K562 (cell line): ENCODE data around the gene DCST1.

Source experiments
- ATF7 ChIP-seq: fragments of 450-650 bp; IDR thresholded peaks from 2 replicates; pipeline ENCODE4 v1.7.1; 2014; ENCODE audit warnings: mild to moderate bottlenecking, moderate library complexity
- CBX2 ChIP-seq: fragments of 200-600 bp; sonication (generic); IDR thresholded peaks from one replicate; pipeline ENCODE4 v1.6.1; 2012; ENCODE audit warnings: mild to moderate bottlenecking, low read length, inconsistent platforms; ENCODE audit not compliant: insufficient read depth, poor library complexity, severe bottlenecking
- CHD2 ChIP-seq: IDR thresholded peaks from 2 replicates; pipeline ENCODE4 v1.6.1; 2011; ENCODE audit warnings: low read depth, low read length
- E4F1 ChIP-seq: fragments of 250-450 bp; sonication (Bioruptor Pico); IDR thresholded peaks from 2 replicates; pipeline ENCODE4 v1.5.0; 2021; ENCODE audit warnings: mild to moderate bottlenecking, borderline replicate concordance
- HES1 ChIP-seq: fragments of 450-650 bp; IDR thresholded peaks from 2 replicates; pipeline ENCODE4 v1.6.1; 2016; ENCODE audit warnings: low read depth, mild to moderate bottlenecking, moderate library complexity
- HMG20A ChIP-seq: fragments of 450-650 bp; formaldehyde crosslinking; conservative IDR thresholded peaks from 2 replicates; pipeline ENCODE4 v1.4.0; 2020; ENCODE audit warnings: mild to moderate bottlenecking, mixed read lengths
- MAX ChIP-seq: sonication (generic); formaldehyde crosslinking; IDR thresholded peaks from 2 replicates; pipeline ENCODE4 v1.9.0; 2022; ENCODE audit warnings: mild to moderate bottlenecking, missing genetic modification reagents
- MTF1 ChIP-seq: fragments of 250-450 bp; sonication (Bioruptor Pico); IDR thresholded peaks from 2 replicates; pipeline ENCODE4 v1.9.0; 2021; ENCODE audit warnings: moderate library complexity, mild to moderate bottlenecking, inconsistent platforms, borderline replicate concordance
- SIX5 ChIP-seq, 2 experiments: IDR thresholded peaks; 2 replicates each; pipeline ENCODE4 v1.6.1; 2011; ENCODE audit warnings: low read length in 2 of 2, borderline replicate concordance in 1 of 2, low read depth in 1 of 2, mild to moderate bottlenecking in 1 of 2, moderate library complexity in 1 of 2; ENCODE audit not compliant: insufficient read depth in 1 of 2
- ZKSCAN1 ChIP-seq: fragments of 150-350 bp; IDR thresholded peaks from 2 replicates; pipeline ENCODE4 v1.6.1; 2016; ENCODE audit warnings: low read depth, low read length
- ZNF274 ChIP-seq: IDR thresholded peaks from 2 replicates; pipeline ENCODE4 v1.6.1; 2011; ENCODE audit warnings: low read depth, mild to moderate bottlenecking, low read length, moderate library complexity, borderline replicate concordance
- ZNF449 ChIP-seq: fragments of 250-450 bp; sonication (Bioruptor Pico); IDR thresholded peaks from 2 replicates; pipeline ENCODE4 v1.8.0; 2022; ENCODE audit warnings: moderate library complexity, mild to moderate bottlenecking, inconsistent platforms

GRCh38 chr1:154998818-154999570, 34.6 kb upstream of the DCST1 start:
- TF ChIP-seq HES1 (no peak), ATF7 (no peak; the same call in none of the 2 replicates), MTF1 (CRISPR knock-in tag) (no peak), E4F1 (CRISPR knock-in tag) (no peak), ZKSCAN1 (no peak), ZNF449 (CRISPR knock-in tag) (no peak), ZNF274 (no peak), CBX2 (no peak), SIX5 (IDR thresholded peaks at IDR 0.05; ENCODE audit: borderline replicate concordance in 1 of 2, insufficient read depth in 1 of 2, low read depth in 1 of 2, low read length in 2 of 2) (no peak), CHD2 (no peak), MAX (CRISPR knock-in tag) (no peak), HMG20A (no peak)
